Stimulated activated CD8-positive, alpha-beta memory T cell treated with anti-CD3 and anti-CD28 coated beads, Interleukin-12 subunit alpha, Interleukin-12 subunit beta, amount 100 ng/mL, for 24 hours (primary cell): ENCODE results near the gene SMARCA5.

ENCODE experiments used
- DNase-seq: peaks from one replicate; pipeline ENCODE4 v3.0.0-alpha.2; 2020; ENCODE audit errors: extremely low read depth

Gene SMARCA5

DNA sequence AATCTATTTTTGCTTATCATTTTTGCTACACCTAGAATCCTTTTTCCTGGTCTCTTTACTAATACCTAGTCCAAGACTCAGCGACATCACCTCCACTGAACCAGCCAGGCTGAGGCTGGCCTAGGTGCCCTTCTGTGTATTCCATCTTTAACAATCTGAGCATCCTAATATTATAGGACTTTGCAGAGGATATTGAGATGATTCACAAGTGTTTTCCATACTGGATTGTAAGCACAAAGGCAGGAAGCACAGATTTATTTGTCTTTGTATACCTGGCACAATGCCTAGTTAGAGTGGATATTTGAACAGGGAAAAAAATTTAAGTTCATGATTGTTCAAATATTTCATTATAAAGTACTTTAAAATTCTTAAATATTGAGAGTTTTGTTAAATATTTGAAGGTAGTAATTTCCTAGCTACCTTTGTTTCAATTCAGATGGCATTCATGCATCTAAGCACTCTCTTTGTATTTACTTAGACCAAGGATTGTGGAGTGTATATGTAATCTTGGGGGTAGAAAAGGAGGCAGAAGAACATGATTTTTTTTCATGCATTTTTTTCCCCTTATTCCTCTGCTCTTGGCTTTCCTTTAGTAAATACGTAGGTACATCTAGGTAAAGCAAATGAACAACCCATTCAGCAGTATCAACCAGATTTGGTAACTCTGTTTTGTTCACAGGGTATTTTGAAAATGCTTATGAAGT, 18.4 kb downstream of the SMARCA5 start:
- no peak for DNase-seq

DNA sequence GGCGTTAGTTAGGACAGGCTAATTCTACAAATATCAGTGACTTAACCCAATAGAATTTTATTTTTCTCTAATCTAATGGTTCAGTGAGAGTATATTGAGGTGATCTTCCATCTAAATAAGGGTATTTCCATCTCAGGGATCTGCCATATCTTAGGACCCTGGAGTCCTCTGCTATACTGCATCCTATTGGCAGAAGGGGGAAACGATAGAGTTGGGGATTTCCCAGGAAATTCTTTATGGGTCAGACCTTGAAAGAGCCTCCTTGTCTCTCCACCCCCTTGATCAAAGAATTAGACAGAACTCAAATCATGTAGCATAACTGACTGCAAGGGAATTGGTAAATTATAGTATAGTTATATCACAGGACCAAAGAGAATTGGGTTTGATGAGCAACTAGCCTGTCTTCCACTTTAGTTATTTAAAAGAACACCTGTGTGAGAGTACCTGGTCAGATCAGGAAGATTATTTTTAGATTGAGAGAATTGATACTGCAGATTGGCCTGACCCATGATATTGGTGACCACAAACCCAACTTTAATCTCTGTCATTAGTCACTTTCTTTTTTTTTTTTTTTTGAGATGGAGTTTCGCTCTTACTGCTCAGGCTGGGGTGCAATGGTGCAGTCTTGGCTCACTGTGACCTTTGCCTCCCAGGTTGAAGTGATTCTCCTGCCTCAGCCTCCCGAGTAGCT, 25.6 kb downstream of the SMARCA5 start:
- no peak for DNase-seq

DNA sequence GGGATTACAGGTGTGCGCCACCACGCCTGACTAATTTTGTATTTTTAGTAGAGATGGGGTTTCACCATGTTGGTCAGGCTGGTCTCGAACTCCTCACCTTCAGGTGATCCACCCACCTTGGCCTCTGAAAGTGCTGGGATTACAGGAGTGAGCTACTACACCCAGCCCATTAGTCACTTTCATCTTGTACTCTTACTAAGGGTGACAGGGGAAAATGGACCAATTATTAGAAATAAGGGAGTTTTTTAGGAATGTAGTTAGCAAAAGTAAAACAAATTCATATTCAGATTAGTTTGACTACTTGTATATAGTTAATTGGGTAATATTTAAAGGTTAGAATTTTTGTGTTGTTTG, 26.1 kb downstream of the SMARCA5 start:
- no peak for DNase-seq

DNA sequence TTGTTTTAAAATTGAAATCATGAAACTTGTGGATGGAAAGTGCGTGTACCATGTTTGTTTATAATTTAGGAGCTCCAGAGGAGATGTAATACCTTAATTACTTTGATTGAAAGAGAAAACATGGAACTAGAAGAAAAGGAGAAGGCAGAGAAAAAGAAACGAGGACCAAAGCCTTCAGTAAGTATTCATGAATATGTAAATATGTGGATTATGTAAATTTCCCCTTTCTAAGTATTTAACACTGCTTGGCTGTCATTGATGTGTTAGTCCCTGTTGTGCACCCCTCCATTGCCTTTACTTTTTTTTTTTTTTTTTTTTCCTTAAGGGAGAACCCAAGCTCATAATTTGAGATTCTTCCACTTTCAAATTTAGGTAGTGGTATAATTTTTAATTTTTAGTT, 36.4 kb downstream of the SMARCA5 start:
- no peak for DNase-seq

DNA sequence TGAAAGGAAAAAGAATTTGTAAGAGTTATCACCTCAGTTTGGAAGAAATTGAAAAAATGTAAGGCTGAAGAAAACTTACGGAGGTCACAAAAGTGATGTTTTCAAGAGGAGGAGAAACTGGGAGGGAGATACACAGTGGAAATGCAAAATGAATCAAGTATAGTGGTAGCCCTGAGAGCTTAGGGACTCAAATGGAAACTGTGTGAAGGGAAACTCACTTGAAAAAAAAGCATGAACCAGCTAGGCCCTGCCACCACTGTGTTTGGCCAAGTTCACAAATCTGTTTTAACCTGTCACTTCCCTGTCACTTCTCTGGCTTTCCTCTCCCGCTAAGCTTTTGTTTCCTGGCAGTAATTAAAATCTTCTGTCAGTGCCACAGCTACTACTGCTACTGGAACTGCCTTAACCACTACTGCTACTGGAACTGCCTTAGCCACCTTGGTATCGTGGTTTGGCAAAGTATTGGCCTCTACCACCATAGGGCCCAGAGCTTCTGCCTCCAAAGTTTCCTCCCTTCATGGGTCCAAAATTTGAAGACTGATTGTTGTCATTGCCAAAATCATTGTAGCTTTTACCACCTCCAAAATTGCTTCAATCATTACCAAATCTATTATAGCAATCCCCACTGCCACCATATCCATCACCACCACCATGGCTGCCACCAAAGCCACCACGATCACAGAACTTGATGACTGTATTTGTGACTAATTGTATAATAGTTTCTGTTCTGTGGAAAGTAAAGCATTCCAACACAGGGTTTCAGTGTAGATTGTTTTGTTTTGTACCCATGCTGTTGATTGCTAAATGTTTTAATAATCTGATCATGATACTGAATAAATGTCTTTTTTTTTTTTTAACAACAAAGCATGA, 41.5 kb downstream of the SMARCA5 start:
- no peak for DNase-seq

DNA sequence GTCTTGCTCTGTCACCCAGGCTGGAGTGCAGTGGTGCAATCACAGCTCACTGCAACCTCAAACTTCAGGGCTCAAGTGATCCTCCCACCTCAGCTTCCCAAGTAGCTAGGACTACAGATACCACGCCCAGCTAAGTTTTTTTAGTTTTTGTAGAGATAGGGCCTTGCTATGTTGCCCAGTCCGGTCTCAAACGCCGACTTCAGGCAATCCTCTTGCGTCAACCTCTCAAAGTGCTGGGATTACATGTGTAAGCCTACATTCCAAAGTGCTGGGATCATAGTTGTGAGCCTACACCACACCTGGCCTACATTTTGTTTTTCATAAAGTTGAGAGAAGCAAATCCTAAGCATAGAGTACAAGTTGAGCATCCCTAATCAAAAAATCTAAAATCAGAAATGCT, 42.2 kb downstream of the SMARCA5 start:
- no peak for DNase-seq

DNA sequence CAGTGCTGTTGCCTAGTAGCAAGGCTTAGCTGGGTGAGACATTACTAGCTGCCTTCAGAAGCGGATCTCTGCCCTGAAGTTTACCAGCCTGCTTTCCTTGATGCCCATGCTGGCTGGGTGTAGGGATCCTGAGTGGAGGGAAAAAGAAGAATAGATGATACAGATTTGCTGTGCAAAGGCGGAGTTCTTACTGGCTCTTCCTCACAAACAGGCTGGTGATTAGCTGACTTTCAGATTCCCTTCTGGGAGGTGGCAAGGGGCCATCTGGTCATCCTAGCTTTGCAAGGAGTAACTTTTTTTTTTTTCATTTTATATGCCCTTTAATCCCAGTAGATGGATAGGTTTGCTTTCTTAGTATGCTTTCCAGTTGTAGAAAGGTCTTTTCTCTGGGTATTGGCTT, 44.8 kb downstream of the SMARCA5 start:
- no peak for DNase-seq

DNA sequence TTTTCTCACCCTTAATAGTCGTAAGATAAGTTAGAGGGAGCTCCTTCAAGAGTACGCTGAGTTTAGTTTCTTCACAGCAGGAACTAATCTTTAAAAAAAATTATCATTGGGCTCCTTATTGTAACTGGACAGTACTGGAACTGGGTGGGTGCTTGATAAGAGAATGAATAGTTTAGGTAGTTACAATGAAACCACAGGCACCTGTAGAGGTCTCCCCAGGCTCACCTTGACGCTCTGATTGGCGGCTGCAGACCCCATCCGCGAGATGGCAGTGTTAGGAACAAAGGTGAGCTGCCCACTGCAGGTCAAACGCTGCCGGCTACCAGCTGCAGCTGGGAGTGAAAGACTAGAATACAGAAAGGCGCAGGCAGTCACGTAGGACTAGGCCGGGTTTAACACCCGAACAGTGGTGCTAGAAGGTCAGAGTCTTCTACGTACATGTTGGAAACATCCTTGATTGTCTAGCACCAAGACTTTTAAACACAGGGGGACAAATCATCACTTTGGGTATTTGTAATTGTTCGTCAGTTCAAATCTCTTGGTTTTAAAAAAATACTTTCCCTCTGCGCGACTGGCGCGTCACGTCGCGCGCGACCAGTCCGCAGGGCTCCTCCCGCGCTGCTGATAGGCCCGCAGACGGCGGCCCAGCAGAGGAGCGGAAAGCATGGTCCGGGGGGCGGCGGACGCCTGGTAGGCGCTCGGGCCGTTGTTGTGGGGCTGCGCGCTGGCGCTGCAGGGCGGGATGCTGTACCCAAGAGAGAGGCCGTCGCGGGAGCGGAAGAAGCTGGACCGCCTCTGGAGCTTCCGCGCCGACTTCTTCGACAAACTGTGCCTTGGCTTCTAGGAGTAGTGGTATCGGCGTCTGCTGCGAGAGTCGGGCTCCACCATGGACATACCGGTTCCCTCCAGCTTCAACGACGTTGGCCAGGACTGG, 45.6 kb downstream of the SMARCA5 start:
- DNase-seq = no peak

DNA sequence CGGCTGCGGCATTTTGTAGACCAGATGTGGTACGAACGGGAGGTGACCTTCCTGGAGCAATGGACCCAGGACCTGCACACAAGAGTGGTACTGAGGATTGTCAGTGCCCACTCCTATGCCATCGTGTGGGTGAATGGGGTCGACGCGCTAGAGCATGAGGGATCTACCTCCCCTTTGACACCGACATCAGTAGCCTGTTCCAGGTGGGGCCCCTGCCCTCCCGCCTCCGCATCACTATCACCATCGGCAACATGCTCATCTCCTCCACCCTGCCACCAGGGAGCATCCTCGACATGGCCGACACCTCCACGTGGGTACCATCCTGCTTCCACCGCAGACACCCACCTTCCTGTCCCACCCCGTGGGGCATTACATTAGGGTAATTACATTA, 46.2 kb downstream of the SMARCA5 start:
- DNase-seq = no peak

DNA sequence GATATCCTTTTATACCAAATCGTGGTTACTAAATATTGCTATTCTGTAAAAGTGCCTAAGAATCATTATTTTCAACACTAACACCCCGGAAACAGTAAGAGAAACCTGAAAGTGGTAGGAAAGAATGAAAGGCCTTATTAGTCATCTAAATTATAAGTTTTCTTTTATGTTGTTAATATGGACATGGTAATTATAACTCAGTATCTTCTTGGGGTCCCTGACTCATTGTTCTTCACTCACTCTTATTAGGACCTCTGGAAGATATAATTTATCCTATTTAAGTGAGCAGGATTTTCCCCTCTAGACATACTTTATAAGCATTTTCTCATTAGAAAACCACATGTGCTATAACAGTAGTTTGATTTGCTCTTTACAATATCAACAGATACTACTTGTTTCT, 51.0 kb downstream of the SMARCA5 start:
- DNase-seq = no peak

DNA sequence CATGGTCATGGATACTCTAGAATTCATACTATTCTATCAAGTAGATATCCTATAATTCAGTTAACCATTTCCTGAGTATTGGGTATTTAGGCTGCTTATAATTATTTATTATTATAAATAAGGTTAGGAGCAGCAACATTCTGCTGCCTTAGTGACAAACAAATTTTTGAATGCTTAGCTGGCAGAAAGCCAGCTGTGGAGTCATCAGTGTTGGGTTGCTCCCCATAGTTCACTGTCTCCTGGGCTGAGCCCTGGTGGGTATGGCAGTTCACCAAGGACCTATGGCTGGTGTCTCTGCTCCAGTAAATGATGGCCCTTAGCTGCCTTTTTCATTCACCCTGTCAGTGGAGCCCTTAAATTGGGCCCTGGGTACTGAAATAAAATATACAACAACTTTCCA, 61.8 kb downstream of the SMARCA5 start:
- DNase-seq = no peak

DNA sequence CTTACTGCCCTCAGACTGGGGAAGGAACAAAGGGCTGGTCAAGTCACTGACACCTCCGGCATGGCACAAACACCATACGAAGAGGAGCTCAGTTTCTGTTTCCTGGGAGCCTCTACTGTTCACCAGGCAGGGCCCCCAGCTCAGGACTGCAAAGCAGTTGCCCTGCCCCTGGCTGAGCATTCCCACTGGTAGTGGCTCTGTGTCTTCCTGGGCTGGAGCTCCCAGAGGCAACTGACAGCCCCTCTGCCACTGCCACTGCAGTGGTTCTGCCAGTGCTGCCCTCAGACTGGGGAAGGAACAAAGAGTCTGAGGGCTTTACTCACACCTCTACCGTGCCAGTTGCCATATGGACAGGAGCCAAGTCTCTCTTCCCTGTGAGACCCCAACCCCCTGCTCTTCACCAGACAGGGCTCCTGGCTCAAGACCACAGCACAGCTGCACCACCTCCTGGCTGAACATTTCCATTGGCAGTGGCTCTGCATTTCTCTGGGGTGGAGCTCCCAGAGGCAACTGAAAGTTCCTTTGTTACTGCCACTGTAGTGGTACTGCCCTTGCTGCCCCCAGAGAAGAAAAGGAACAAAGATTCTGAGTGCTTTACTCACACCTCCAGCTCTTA, 67.9 kb downstream of the SMARCA5 start:
- DNase-seq = no peak

DNA sequence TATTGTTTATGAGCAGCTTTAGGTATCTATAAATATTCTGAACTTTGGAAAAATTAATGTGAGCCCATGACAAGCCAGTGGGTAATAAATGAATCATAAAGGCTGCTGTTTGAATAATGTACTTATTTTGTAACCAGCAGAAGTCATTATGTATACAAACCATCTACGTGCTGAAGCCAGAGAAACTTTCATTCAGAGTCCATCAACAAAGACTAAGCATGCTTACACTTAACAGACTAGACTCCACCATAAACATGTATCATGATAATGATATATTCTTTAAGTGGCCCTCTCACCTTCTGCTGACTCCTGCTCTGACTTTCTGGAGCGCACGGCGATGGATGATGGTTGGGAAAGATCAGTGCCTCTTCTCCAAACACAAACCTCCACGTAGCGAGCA, 72.0 kb downstream of the SMARCA5 start:
- DNase-seq = no peak

DNA sequence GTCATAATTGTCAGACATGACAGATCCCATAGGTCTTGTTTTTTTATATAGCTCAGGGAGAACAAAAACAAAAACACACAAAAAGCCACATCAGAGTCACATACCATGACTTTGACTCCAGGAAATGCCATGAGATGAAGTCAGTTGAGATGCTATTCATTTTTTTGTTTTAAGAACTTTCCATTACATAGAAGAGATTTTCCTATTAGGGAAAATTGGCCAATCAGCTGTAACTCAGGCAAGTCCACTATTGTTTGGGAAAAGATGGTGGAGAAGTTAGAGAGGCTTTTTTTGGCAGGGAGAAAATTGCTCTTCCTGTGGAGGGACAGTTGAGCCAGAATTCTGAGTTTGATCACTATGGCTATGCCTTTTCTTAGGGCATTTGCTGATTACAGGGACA, 72.6 kb downstream of the SMARCA5 start:
- no peak for DNase-seq

DNA sequence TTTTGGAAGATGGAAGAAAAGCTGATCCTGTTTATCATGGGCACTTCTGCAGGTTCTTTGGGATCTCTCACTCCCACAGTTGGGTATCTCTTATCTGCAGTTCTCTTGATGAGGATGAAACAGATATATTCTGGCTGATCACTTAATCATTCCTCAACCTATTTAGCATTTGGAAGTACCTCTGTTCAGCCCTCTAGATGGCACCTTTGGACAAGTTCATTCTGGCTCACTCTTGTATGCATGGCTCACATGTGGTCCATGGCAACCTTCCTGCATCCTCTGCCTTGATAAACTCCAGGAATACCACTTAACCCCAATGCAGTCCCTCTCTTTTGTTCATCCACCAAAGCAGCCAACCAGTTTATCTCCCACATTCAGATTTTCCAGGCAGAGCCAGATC, 74.2 kb downstream of the SMARCA5 start:
- no peak for DNase-seq

DNA sequence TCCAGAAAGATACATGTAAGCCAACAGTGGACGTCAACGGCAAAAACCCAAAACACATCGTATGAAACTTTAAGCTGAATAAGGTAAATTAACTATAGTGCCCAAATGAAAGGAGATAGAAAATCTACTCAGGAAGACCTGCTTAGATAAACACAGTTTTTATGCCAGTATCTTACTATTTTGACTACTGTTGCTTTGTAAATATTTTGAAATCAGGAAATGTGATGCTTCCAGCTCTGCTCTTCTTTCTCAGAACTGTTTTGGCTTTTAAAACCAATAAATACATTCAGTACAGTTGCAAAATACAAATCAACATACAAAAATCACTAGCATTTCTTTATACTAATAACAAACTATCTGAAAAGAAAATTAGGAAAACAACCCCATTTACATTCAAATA, 83.8 kb downstream of the SMARCA5 start:
- no peak for DNase-seq

DNA sequence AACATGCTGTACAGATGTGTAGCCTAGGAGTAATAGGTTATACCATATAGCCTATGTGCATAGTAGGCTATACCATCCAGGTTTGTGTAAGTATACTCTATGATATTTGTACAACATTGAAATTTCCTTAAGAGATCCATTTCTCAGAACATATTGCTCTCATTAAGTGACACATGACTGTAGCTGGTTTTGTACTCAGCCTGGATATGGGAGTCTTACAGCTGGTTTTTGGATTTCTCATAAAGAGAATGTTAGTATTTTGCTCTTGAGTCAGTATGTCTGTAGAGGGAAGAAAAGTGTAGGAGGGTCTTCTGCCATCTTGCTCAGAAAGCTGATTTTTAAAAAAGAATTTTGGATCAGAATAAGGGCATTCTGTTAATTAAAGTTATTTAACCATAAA, 85.3 kb downstream of the SMARCA5 start:
- DNase-seq = no peak

DNA sequence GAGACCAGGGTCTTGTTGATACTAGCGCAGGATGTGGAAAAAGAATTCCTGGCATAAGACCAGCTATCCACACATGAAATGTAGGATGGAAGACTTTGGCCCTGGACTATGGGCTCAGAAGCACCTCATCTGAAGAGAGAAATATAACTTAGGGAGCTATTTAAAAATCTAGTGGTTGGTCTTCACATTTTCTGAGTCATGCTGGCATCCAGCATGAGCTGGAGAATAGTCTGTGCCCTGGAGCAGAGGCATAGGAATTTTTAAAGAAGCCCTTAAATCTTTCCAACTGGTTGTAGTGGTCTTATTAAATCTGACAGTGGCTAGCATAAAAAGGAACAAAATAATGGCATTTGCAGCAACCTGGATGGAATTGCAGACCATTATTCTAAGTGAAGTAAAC, 86.3 kb downstream of the SMARCA5 start:
- no peak for DNase-seq

DNA sequence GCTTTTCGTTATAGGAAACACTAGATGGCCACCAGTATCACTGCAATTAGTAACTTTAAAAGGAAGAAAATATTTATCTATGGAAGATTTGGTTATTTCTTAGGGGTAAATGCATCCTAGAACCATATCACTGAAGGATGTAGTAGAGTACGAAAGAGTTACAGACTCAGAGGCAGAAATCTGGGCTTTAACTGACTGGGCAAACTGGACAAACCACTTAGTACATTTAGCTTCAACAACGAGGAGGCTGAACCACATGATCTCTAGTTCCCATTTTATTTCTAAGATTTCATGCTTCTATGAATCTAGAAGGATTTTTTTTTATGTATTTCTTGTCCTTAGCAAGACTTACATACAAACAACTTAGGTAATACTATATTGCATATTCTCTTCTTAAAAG, 93.0 kb downstream of the SMARCA5 start:
- DNase-seq = no peak
